ENCODE data around the gene ATP9A.
"Not testable (repeated sequence)": the region's sequence is repeated elsewhere in the genome, so short reads cannot be mapped to it uniquely, and the experiment has no call there.

Gene ATP9A

GRCh38 chr20:51653226-51653625, 115.0 kb downstream of the ATP9A start:
- no peak for DNase-seq (ENCODE audit: low spot score)

GRCh38 chr20:51651921-51652549, 116.2 kb downstream of the ATP9A start:
- no peak for DNase-seq (ENCODE audit: low spot score)

- DNase-seq (ENCODE audit: low spot score), result no peak
Observed at GRCh38 chr20:51650685-51651134, 117.5 kb downstream of the ATP9A start.

- DNase-seq (ENCODE audit: low spot score), result no peak
Observed at GRCh38 chr20:51648571-51648947, 119.6 kb downstream of the ATP9A start.

GRCh38 chr20:51647674-51648570, 120.3 kb downstream of the ATP9A start:
- DNase-seq (ENCODE audit: low spot score), result no peak

- not testable (repeated sequence) for DNase-seq (ENCODE audit: low spot score)
Observed at GRCh38 chr20:51643810-51644209, 124.4 kb downstream of the ATP9A start.

GRCh38 chr20:51643390-51643789, 124.8 kb downstream of the ATP9A start:
- DNase-seq (ENCODE audit: low spot score), result no peak

- DNase-seq (ENCODE audit: low spot score), result no peak
Observed at GRCh38 chr20:51641866-51642265, 126.3 kb downstream of the ATP9A start.

- no peak for DNase-seq (ENCODE audit: low spot score)
Observed at GRCh38 chr20:51640743-51641142, 127.4 kb downstream of the ATP9A start.

GRCh38 chr20:51639206-51639832, 128.9 kb downstream of the ATP9A start:
- peak; percentile 52 for DNase-seq (ENCODE audit: low spot score)

- no peak for DNase-seq (ENCODE audit: low spot score)
Observed at GRCh38 chr20:51637241-51637640, 130.9 kb downstream of the ATP9A start.

GRCh38 chr20:51636123-51636522, 132.1 kb downstream of the ATP9A start:
- DNase-seq (ENCODE audit: low spot score), result no peak

GRCh38 chr20:51635680-51636079, 132.5 kb downstream of the ATP9A start:
- no peak for DNase-seq (ENCODE audit: low spot score)

GRCh38 chr20:51634877-51635276, 133.3 kb downstream of the ATP9A start:
- DNase-seq (ENCODE audit: low spot score), result no peak

- no peak for DNase-seq (ENCODE audit: low spot score)
Observed at GRCh38 chr20:51634257-51634656, 133.9 kb downstream of the ATP9A start.

- no peak for DNase-seq (ENCODE audit: low spot score)
Observed at GRCh38 chr20:51633430-51633829, 134.8 kb downstream of the ATP9A start.

- no peak for DNase-seq (ENCODE audit: low spot score)
Observed at GRCh38 chr20:51631953-51632352, 136.2 kb downstream of the ATP9A start.

- DNase-seq (ENCODE audit: low spot score), result peak; percentile 80
Observed at GRCh38 chr20:51631011-51631950, 136.9 kb downstream of the ATP9A start.

- no peak for DNase-seq (ENCODE audit: low spot score)
Observed at GRCh38 chr20:51629399-51630058, 138.7 kb downstream of the ATP9A start.

- no peak for DNase-seq (ENCODE audit: low spot score)
Observed at GRCh38 chr20:51628533-51629398, 139.4 kb downstream of the ATP9A start.

Measured in LoVo (cell line).